ENCODE data around the gene SYNCRIP.
"Not testable (repeated sequence)": the region's sequence is repeated elsewhere in the genome, so short reads cannot be mapped to it uniquely, and the experiment has no call there.

The SYNCRIP gene

GRCh38 chr6:85642774-85643536 is at the start of gene SYNCRIP:
SYNCRIP (minus strand) TSS chr6:85642886; CDS start chr6:85641439, 1,447 bp downstream.
- Histone ChIP-seq H3K27me3 (ENCODE audit: control insufficient read depth in 5 of 5, insufficient read depth in 4 of 5, low read length in 5 of 5) (no peaks in the 10 kb centered on the region), H3K27ac (ENCODE audit: low read depth, low read length) (peak within 1 kb of the TSS; percentile 98), H3K4me3 (ENCODE audit: low read depth in 1 of 5, low read length in 5 of 5) (peak within 1 kb of the TSS; percentile 96 to 99 (median 97)), H3K9ac (ENCODE audit: low read length in 5 of 5) (peak within 1 kb of the TSS; percentile 90 to 99 (median 96)), H3K36me3 (ENCODE audit: control insufficient read depth in 5 of 5, insufficient read depth in 5 of 5, low read length in 5 of 5) (peaks cover 6 to 17% (median 11%) of the 10 kb centered on the region in 5 donors), H3K9me3 (ENCODE audit: control insufficient read depth in 5 of 5, low read length in 5 of 5) (no peaks in the 10 kb centered on the region), H3K4me1 (ENCODE audit: control insufficient read depth in 5 of 5, insufficient read depth in 5 of 5, low read length in 5 of 5) (peaks cover 2 to 35% (median 30%) of the 10 kb centered on the region in 5 donors)

- H3K27me3 ChIP-seq (ENCODE audit: control insufficient read depth in 5 of 5, insufficient read depth in 4 of 5, low read length in 5 of 5), result no peaks in the 10 kb centered on the region
- H3K9me3 ChIP-seq (ENCODE audit: control insufficient read depth in 5 of 5, low read length in 5 of 5), result no peaks in the 10 kb centered on the region
- no peak overlapping the region for H3K27ac ChIP-seq (ENCODE audit: low read depth, low read length)
Measured at GRCh38 chr6:85691478-85691877, 48.8 kb upstream of the SYNCRIP start.

DNA sequence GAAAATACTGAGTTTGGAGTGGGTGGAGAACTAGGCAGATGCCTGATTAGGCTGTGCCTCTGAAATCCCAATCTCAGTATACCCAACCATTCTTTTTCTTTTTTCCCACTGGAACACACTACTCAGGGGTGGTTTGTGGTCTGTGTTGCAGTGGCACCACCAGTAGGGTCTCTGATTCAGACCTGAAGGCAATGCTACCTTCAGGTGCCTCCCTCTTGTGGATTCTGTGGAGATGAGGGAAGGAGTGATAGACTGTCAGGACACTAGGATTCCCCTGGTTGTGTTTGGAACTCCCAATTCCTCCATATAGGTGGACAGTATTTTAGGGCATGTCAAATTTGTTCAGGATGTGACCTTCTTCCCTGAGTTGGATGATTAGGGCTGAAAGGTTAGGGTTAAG is 47.4 kb upstream of the SYNCRIP start:
- Histone ChIP-seq H3K9ac (ENCODE audit: low read length in 5 of 5) (no peak overlapping the region), H3K36me3 (ENCODE audit: control insufficient read depth in 5 of 5, insufficient read depth in 5 of 5, low read length in 5 of 5) (no peaks in the 10 kb centered on the region), H3K27ac (ENCODE audit: low read depth, low read length) (no peak overlapping the region), H3K9me3 (ENCODE audit: control insufficient read depth in 5 of 5, low read length in 5 of 5) (no peaks in the 10 kb centered on the region), H3K27me3 (ENCODE audit: control insufficient read depth in 5 of 5, insufficient read depth in 4 of 5, low read length in 5 of 5) (no peaks in the 10 kb centered on the region), H3K4me3 (ENCODE audit: low read depth in 1 of 5, low read length in 5 of 5) (no peak overlapping the region), H3K4me1 (ENCODE audit: control insufficient read depth in 5 of 5, insufficient read depth in 5 of 5, low read length in 5 of 5) (no peaks in the 10 kb centered on the region)

More at GRCh38 chr6:85691478-85691877, 48.8 kb upstream of the SYNCRIP start:
- Histone ChIP-seq H3K36me3 (ENCODE audit: control insufficient read depth in 5 of 5, insufficient read depth in 5 of 5, low read length in 5 of 5) (no peaks in the 10 kb centered on the region), H3K4me1 (ENCODE audit: control insufficient read depth in 5 of 5, insufficient read depth in 5 of 5, low read length in 5 of 5) (no peaks in the 10 kb centered on the region), H3K4me3 (ENCODE audit: low read depth in 1 of 5, low read length in 5 of 5) (no peak overlapping the region), H3K9ac (ENCODE audit: low read length in 5 of 5) (no peak overlapping the region)

- H3K4me1 ChIP-seq (ENCODE audit: control insufficient read depth in 5 of 5, insufficient read depth in 5 of 5, low read length in 5 of 5), result no peaks in the 10 kb centered on the region
- no peak overlapping the region for H3K9ac ChIP-seq (ENCODE audit: low read length in 5 of 5)
- H3K36me3 ChIP-seq (ENCODE audit: control insufficient read depth in 5 of 5, insufficient read depth in 5 of 5, low read length in 5 of 5), result no peaks in the 10 kb centered on the region
- H3K4me3 ChIP-seq (ENCODE audit: low read depth in 1 of 5, low read length in 5 of 5), result no peak overlapping the region
- H3K27me3 ChIP-seq (ENCODE audit: control insufficient read depth in 5 of 5, insufficient read depth in 4 of 5, low read length in 5 of 5), result no peaks in the 10 kb centered on the region
- H3K27ac ChIP-seq (ENCODE audit: low read depth, low read length), result no peak overlapping the region
- H3K9me3 ChIP-seq (ENCODE audit: control insufficient read depth in 5 of 5, low read length in 5 of 5), result no peaks in the 10 kb centered on the region
Measured at GRCh38 chr6:85685713-85686112, 43.0 kb upstream of the SYNCRIP start.

GRCh38 chr6:85684809-85685171 is 42.1 kb upstream of the SYNCRIP start:
- no peak overlapping the region for H3K4me3 ChIP-seq (ENCODE audit: low read depth in 1 of 5, low read length in 5 of 5)
- no peaks in the 10 kb centered on the region for H3K9me3 ChIP-seq (ENCODE audit: control insufficient read depth in 5 of 5, low read length in 5 of 5)
- H3K27ac ChIP-seq (ENCODE audit: low read depth, low read length), result no peak overlapping the region
- no peaks in the 10 kb centered on the region for H3K36me3 ChIP-seq (ENCODE audit: control insufficient read depth in 5 of 5, insufficient read depth in 5 of 5, low read length in 5 of 5)
- peaks cover 0 to 5% (median 0%) of the 10 kb centered on the region in 5 donors for H3K4me1 ChIP-seq (ENCODE audit: control insufficient read depth in 5 of 5, insufficient read depth in 5 of 5, low read length in 5 of 5)
- H3K9ac ChIP-seq (ENCODE audit: low read length in 5 of 5), result no peak overlapping the region
- H3K27me3 ChIP-seq (ENCODE audit: control insufficient read depth in 5 of 5, insufficient read depth in 4 of 5, low read length in 5 of 5), result no peaks in the 10 kb centered on the region

DNA sequence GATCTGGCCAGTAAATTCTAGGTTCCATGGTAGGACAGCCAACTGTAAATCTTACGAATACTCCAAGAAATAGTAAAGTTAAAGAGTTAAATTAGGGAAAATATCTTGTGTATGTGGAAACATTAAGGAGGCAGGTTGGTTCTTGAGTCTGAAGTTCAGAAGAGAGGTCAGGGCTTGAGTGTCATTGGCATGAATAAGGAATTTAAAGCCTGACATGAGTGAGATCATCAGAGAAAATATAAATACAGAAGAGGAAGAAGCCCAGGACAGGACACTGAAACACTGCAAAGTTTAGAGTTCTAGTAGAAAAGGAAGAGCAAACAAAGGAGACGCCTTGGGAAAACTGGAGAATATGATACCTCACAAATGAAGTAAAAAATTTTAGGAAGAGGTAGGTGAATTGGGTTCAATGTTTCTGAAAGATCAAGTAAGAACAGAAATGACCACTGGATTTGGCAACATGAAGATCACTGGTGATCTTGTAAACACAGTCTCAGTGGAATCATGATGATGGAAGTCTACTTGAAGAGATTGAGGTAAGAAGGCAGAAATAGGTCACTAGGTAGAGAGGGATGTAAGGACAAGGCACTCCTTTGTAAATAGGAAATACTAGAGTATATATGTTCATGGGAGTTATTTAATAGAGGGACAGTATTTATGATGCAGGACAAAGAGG is 41.6 kb upstream of the SYNCRIP start:
- Histone ChIP-seq H3K4me3 (ENCODE audit: low read depth in 1 of 5, low read length in 5 of 5) (no peak overlapping the region), H3K27ac (ENCODE audit: low read depth, low read length) (no peak overlapping the region), H3K9ac (ENCODE audit: low read length in 5 of 5) (no peak overlapping the region), H3K36me3 (ENCODE audit: control insufficient read depth in 5 of 5, insufficient read depth in 5 of 5, low read length in 5 of 5) (no peaks in the 10 kb centered on the region), H3K27me3 (ENCODE audit: control insufficient read depth in 5 of 5, insufficient read depth in 4 of 5, low read length in 5 of 5) (no peaks in the 10 kb centered on the region), H3K9me3 (ENCODE audit: control insufficient read depth in 5 of 5, low read length in 5 of 5) (no peaks in the 10 kb centered on the region), H3K4me1 (ENCODE audit: control insufficient read depth in 5 of 5, insufficient read depth in 5 of 5, low read length in 5 of 5) (peaks cover 0 to 10% (median 5%) of the 10 kb centered on the region in 5 donors)

- not testable (repeated sequence) for H3K9me3 ChIP-seq (ENCODE audit: control insufficient read depth in 5 of 5, low read length in 5 of 5); H3K36me3 ChIP-seq (ENCODE audit: control insufficient read depth in 5 of 5, insufficient read depth in 5 of 5, low read length in 5 of 5); H3K27ac ChIP-seq (ENCODE audit: low read depth, low read length); H3K27me3 ChIP-seq (ENCODE audit: control insufficient read depth in 5 of 5, insufficient read depth in 4 of 5, low read length in 5 of 5); H3K4me3 ChIP-seq (ENCODE audit: low read depth in 1 of 5, low read length in 5 of 5); H3K9ac ChIP-seq (ENCODE audit: low read length in 5 of 5)
- peaks cover 2 to 18% (median 9%) of the 10 kb centered on the region in 5 donors for H3K4me1 ChIP-seq (ENCODE audit: control insufficient read depth in 5 of 5, insufficient read depth in 5 of 5, low read length in 5 of 5)
Measured at GRCh38 chr6:85681899-85682298, 39.2 kb upstream of the SYNCRIP start.

- Histone ChIP-seq H3K36me3 (ENCODE audit: control insufficient read depth in 5 of 5, insufficient read depth in 5 of 5, low read length in 5 of 5) (no peaks in the 10 kb centered on the region), H3K4me1 (ENCODE audit: control insufficient read depth in 5 of 5, insufficient read depth in 5 of 5, low read length in 5 of 5) (peaks cover 2 to 32% (median 25%) of the 10 kb centered on the region in 5 donors), H3K9me3 (ENCODE audit: control insufficient read depth in 5 of 5, low read length in 5 of 5) (no peaks in the 10 kb centered on the region), H3K4me3 (ENCODE audit: low read depth in 1 of 5, low read length in 5 of 5) (no peak overlapping the region), H3K27me3 (ENCODE audit: control insufficient read depth in 5 of 5, insufficient read depth in 4 of 5, low read length in 5 of 5) (no peaks in the 10 kb centered on the region), H3K27ac (ENCODE audit: low read depth, low read length) (no peak overlapping the region), H3K9ac (ENCODE audit: low read length in 5 of 5) (no peak overlapping the region)
Measured at GRCh38 chr6:85680388-85680787, 37.7 kb upstream of the SYNCRIP start.

DNA sequence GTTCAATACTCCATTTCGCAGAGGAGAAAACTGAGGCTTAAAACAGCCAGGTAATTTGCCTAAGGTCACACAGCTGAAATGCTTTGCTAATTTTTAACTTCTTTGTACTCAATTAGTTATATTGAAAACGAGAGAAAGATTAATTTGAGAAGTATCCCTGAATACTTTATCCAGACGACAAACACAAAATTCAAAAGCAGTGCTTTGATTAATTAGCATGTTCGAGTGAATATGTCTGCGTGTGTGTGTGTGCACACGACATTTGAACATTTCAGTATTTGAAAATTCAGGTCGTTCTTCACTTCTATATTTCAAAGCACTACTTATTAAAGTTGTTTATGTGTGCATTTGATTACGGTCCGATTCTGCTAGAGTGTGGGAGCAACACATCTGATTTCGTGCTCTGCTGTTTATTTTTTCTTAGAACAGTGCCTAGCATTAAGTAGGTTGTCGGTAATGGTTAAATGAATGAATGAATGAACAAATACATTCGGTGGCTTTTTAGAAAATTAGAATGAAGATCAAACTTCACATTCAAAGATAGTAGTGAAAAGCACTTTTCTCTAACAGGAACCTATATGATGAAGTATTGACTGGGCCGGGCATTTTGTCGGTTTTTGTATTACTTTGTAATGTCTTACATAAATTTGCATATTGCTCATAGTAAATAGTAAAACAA is 36.9 kb upstream of the SYNCRIP start:
- Histone ChIP-seq H3K4me3 (ENCODE audit: low read depth in 1 of 5, low read length in 5 of 5) (peak overlapping the region; percentile 62 to 99 (median 95)), H3K9ac (ENCODE audit: low read length in 5 of 5) (peak overlapping the region in 4 of 5 donors; percentile 63 to 96 (median 70)), H3K9me3 (ENCODE audit: control insufficient read depth in 5 of 5, low read length in 5 of 5) (no peaks in the 10 kb centered on the region), H3K36me3 (ENCODE audit: control insufficient read depth in 5 of 5, insufficient read depth in 5 of 5, low read length in 5 of 5) (peaks cover 0 to 6% (median 0%) of the 10 kb centered on the region in 5 donors), H3K27me3 (ENCODE audit: control insufficient read depth in 5 of 5, insufficient read depth in 4 of 5, low read length in 5 of 5) (no peaks in the 10 kb centered on the region), H3K27ac (ENCODE audit: low read depth, low read length) (peak overlapping the region; percentile 55), H3K4me1 (ENCODE audit: control insufficient read depth in 5 of 5, insufficient read depth in 5 of 5, low read length in 5 of 5) (peaks cover 2 to 39% (median 33%) of the 10 kb centered on the region in 5 donors)
